Measurements from ENCODE around the gene GATA1. TPM values are rescaled to one million over a fixed set of nuclear protein-coding genes. Genes with fewer than 3 reads are reported as not detected.
A peak's percentile ranks its signal among the peaks of the same experiment; 100 is the strongest.

The GATA1 gene
- total RNA-seq (0.57 TPM), polyA plus RNA-seq (0.14 TPM)
- long read RNA-seq, donor 1 = 0 reads
- long read RNA-seq, donor 2, partial matches to known transcripts = 0 of 2 reads
- long read RNA-seq, donor 2, other reads (novel, unspliced or antisense) = 0 of 2 reads
- long read RNA-seq, donor 3, partial matches to known transcripts = 0 of 2 reads
- long read RNA-seq, donor 3, other reads (novel, unspliced or antisense) = 0 of 2 reads
- long read RNA-seq, donor 4 = 0 reads
- long read RNA-seq, donor 5 = 0 reads
- long read RNA-seq, donor 6 = 0 reads
- long read RNA-seq, donor 7 = 0 reads
- long read RNA-seq, donor 8, partial matches to known transcripts = 0 of 1 reads
- long read RNA-seq, donor 8, other reads (novel, unspliced or antisense) = 0 of 1 reads
- long read RNA-seq, donor 9 = 0 reads
- long read RNA-seq, donor 10 = 0 reads

GRCh38 chrX:48786341-48786800 is at the start of gene GATA1:
Gene GATA1 (plus strand): TSS chrX:48786590. CDS start chrX:48791110, 4,520 bp downstream.
- peaks cover 0 to 7% of the 10 kb centered on the region in 2 donors for H3K4me1 ChIP-seq (ENCODE audit: control insufficient read depth in 2 of 2, insufficient read depth in 2 of 2, low read length in 2 of 2)
- DNase-seq (ENCODE audit: low read depth in 6 of 9, low spot score in 9 of 9) = no peak
- H3K27ac ChIP-seq (ENCODE audit: low read depth in 1 of 2, low read length in 1 of 2) = no peak within 1 kb of the TSS
- no peak within 1 kb of the TSS for H3K4me3 ChIP-seq (ENCODE audit: low read length in 2 of 2)
- no peaks in the 10 kb centered on the region for H3K36me3 ChIP-seq (ENCODE audit: control insufficient read depth in 2 of 2, insufficient read depth in 2 of 2, low read length in 1 of 2)
- 93% methylated on average over 7 of the region's 7 CpGs for WGBS
- H3K9me3 ChIP-seq (ENCODE audit: control insufficient read depth in 2 of 2, insufficient read depth in 1 of 2, low read length in 1 of 2) = no peaks in the 10 kb centered on the region
- H3K27me3 ChIP-seq (ENCODE audit: control insufficient read depth in 2 of 2, insufficient read depth in 1 of 2, low read length in 1 of 2) = no peaks in the 10 kb centered on the region

GRCh38 chrX:48736878-48737212 is 49.5 kb upstream of the GATA1 start:
- Histone ChIP-seq H3K36me3 (ENCODE audit: control insufficient read depth in 2 of 2, insufficient read depth in 2 of 2, low read length in 1 of 2) (no peaks in the 10 kb centered on the region), H3K9me3 (ENCODE audit: control insufficient read depth in 2 of 2, insufficient read depth in 1 of 2, low read length in 1 of 2) (no peaks in the 10 kb centered on the region), H3K4me3 (ENCODE audit: low read length in 2 of 2) (peak overlapping the region; percentile 21 to 71), H3K27me3 (ENCODE audit: control insufficient read depth in 2 of 2, insufficient read depth in 1 of 2, low read length in 1 of 2) (no peaks in the 10 kb centered on the region), H3K4me1 (ENCODE audit: control insufficient read depth in 2 of 2, insufficient read depth in 2 of 2, low read length in 2 of 2) (peaks cover 6 to 15% of the 10 kb centered on the region in 2 donors), H3K27ac (ENCODE audit: low read depth in 1 of 2, low read length in 1 of 2) (peak overlapping the region; percentile 14 to 65)
- DNase-seq (ENCODE audit: low read depth in 6 of 9, low spot score in 9 of 9) = no peak
- 9% methylated on average over 10 of the region's 10 CpGs for WGBS

- peak overlapping the region; percentile 71 for H3K4me3 ChIP-seq (ENCODE audit: low read length in 2 of 2)
- H3K4me1 ChIP-seq (ENCODE audit: control insufficient read depth in 2 of 2, insufficient read depth in 2 of 2, low read length in 2 of 2) = peaks cover 6 to 15% of the 10 kb centered on the region in 2 donors
- no peaks in the 10 kb centered on the region for H3K36me3 ChIP-seq (ENCODE audit: control insufficient read depth in 2 of 2, insufficient read depth in 2 of 2, low read length in 1 of 2)
- WGBS = under 1% methylated on average over 48 of the region's 48 CpGs
- H3K27me3 ChIP-seq (ENCODE audit: control insufficient read depth in 2 of 2, insufficient read depth in 1 of 2, low read length in 1 of 2) = no peaks in the 10 kb centered on the region
- peak; percentile 78 to 97 (median 92) for DNase-seq (ENCODE audit: low read depth in 6 of 9, low spot score in 9 of 9)
- peak overlapping the region; percentile 94 for H3K27ac ChIP-seq (ENCODE audit: low read depth in 1 of 2, low read length in 1 of 2)
- H3K9me3 ChIP-seq (ENCODE audit: control insufficient read depth in 2 of 2, insufficient read depth in 1 of 2, low read length in 1 of 2) = no peaks in the 10 kb centered on the region
Observed at GRCh38 chrX:48737213-48737938, 49.0 kb upstream of the GATA1 start.

GRCh38 chrX:48737940-48738339 is 48.5 kb upstream of the GATA1 start:
- H3K27me3 ChIP-seq (ENCODE audit: control insufficient read depth in 2 of 2, insufficient read depth in 1 of 2, low read length in 1 of 2) = no peaks in the 10 kb centered on the region
- WGBS = 67% methylated on average over 7 of the region's 7 CpGs
- H3K36me3 ChIP-seq (ENCODE audit: control insufficient read depth in 2 of 2, insufficient read depth in 2 of 2, low read length in 1 of 2) = no peaks in the 10 kb centered on the region
- DNase-seq (ENCODE audit: low read depth in 6 of 9, low spot score in 9 of 9) = no peak
- H3K27ac ChIP-seq (ENCODE audit: low read depth in 1 of 2, low read length in 1 of 2) = peak overlapping the region; percentile 94
- H3K4me1 ChIP-seq (ENCODE audit: control insufficient read depth in 2 of 2, insufficient read depth in 2 of 2, low read length in 2 of 2) = peaks cover 6 to 15% of the 10 kb centered on the region in 2 donors
- H3K4me3 ChIP-seq (ENCODE audit: low read length in 2 of 2) = peak overlapping the region; percentile 71
- H3K9me3 ChIP-seq (ENCODE audit: control insufficient read depth in 2 of 2, insufficient read depth in 1 of 2, low read length in 1 of 2) = no peaks in the 10 kb centered on the region

GRCh38 chrX:48741834-48742233 is 44.6 kb upstream of the GATA1 start:
- Histone ChIP-seq H3K9me3 (ENCODE audit: control insufficient read depth in 2 of 2, insufficient read depth in 1 of 2, low read length in 1 of 2) (no peaks in the 10 kb centered on the region), H3K4me1 (ENCODE audit: control insufficient read depth in 2 of 2, insufficient read depth in 2 of 2, low read length in 2 of 2) (peaks cover 4 to 7% of the 10 kb centered on the region in 2 donors), H3K36me3 (ENCODE audit: control insufficient read depth in 2 of 2, insufficient read depth in 2 of 2, low read length in 1 of 2) (no peaks in the 10 kb centered on the region), H3K27me3 (ENCODE audit: control insufficient read depth in 2 of 2, insufficient read depth in 1 of 2, low read length in 1 of 2) (no peaks in the 10 kb centered on the region), H3K27ac (ENCODE audit: low read depth in 1 of 2, low read length in 1 of 2) (no peak overlapping the region), H3K4me3 (ENCODE audit: low read length in 2 of 2) (no peak overlapping the region)
- WGBS = 99% methylated on average over 8 of the region's 8 CpGs
- DNase-seq (ENCODE audit: low read depth in 6 of 9, low spot score in 9 of 9) = no peak

GRCh38 chrX:48745222-48745621 is 41.2 kb upstream of the GATA1 start:
- Histone ChIP-seq H3K36me3 (ENCODE audit: control insufficient read depth in 2 of 2, insufficient read depth in 2 of 2, low read length in 1 of 2) (no peaks in the 10 kb centered on the region), H3K4me1 (ENCODE audit: control insufficient read depth in 2 of 2, insufficient read depth in 2 of 2, low read length in 2 of 2) (no peaks in the 10 kb centered on the region), H3K27me3 (ENCODE audit: control insufficient read depth in 2 of 2, insufficient read depth in 1 of 2, low read length in 1 of 2) (no peaks in the 10 kb centered on the region), H3K9me3 (ENCODE audit: control insufficient read depth in 2 of 2, insufficient read depth in 1 of 2, low read length in 1 of 2) (no peaks in the 10 kb centered on the region), H3K27ac (ENCODE audit: low read depth in 1 of 2, low read length in 1 of 2) (no peak overlapping the region), H3K4me3 (ENCODE audit: low read length in 2 of 2) (no peak overlapping the region)
- 96% methylated on average over 4 of the region's 4 CpGs for WGBS
- DNase-seq (ENCODE audit: low read depth in 6 of 9, low spot score in 9 of 9) = no peak

- Histone ChIP-seq H3K4me3 (ENCODE audit: low read length in 2 of 2) (no peak overlapping the region), H3K27me3 (ENCODE audit: control insufficient read depth in 2 of 2, insufficient read depth in 1 of 2, low read length in 1 of 2) (no peaks in the 10 kb centered on the region), H3K4me1 (ENCODE audit: control insufficient read depth in 2 of 2, insufficient read depth in 2 of 2, low read length in 2 of 2) (no peaks in the 10 kb centered on the region), H3K9me3 (ENCODE audit: control insufficient read depth in 2 of 2, insufficient read depth in 1 of 2, low read length in 1 of 2) (no peaks in the 10 kb centered on the region), H3K36me3 (ENCODE audit: control insufficient read depth in 2 of 2, insufficient read depth in 2 of 2, low read length in 1 of 2) (no peaks in the 10 kb centered on the region), H3K27ac (ENCODE audit: low read depth in 1 of 2, low read length in 1 of 2) (no peak overlapping the region)
- 90% methylated on average over 8 of the region's 8 CpGs for WGBS
- DNase-seq (ENCODE audit: low read depth in 6 of 9, low spot score in 9 of 9) = no peak
Observed at GRCh38 chrX:48747415-48748016, 38.9 kb upstream of the GATA1 start.

GRCh38 chrX:48749182-48749581 is 37.2 kb upstream of the GATA1 start:
- DNase-seq (ENCODE audit: low read depth in 6 of 9, low spot score in 9 of 9) = no peak
- 95% methylated on average over 5 of the region's 5 CpGs for WGBS
- no peak overlapping the region for H3K27ac ChIP-seq (ENCODE audit: low read depth in 1 of 2, low read length in 1 of 2)
- no peaks in the 10 kb centered on the region for H3K27me3 ChIP-seq (ENCODE audit: control insufficient read depth in 2 of 2, insufficient read depth in 1 of 2, low read length in 1 of 2)
- no peaks in the 10 kb centered on the region for H3K4me1 ChIP-seq (ENCODE audit: control insufficient read depth in 2 of 2, insufficient read depth in 2 of 2, low read length in 2 of 2)
- no peaks in the 10 kb centered on the region for H3K36me3 ChIP-seq (ENCODE audit: control insufficient read depth in 2 of 2, insufficient read depth in 2 of 2, low read length in 1 of 2)
- H3K9me3 ChIP-seq (ENCODE audit: control insufficient read depth in 2 of 2, insufficient read depth in 1 of 2, low read length in 1 of 2) = no peaks in the 10 kb centered on the region
- no peak overlapping the region for H3K4me3 ChIP-seq (ENCODE audit: low read length in 2 of 2)

- 91% methylated on average over 3 of the region's 3 CpGs for WGBS
- DNase-seq (ENCODE audit: low read depth in 6 of 9, low spot score in 9 of 9) = no peak
Observed at GRCh38 chrX:48751343-48751742, 35.0 kb upstream of the GATA1 start.

More at GRCh38 chrX:48751343-48751742, 35.0 kb upstream of the GATA1 start:
- no peak overlapping the region for H3K4me3 ChIP-seq (ENCODE audit: low read length in 2 of 2)
- no peaks in the 10 kb centered on the region for H3K9me3 ChIP-seq (ENCODE audit: control insufficient read depth in 2 of 2, insufficient read depth in 1 of 2, low read length in 1 of 2)
- no peaks in the 10 kb centered on the region for H3K27me3 ChIP-seq (ENCODE audit: control insufficient read depth in 2 of 2, insufficient read depth in 1 of 2, low read length in 1 of 2)
- no peaks in the 10 kb centered on the region for H3K36me3 ChIP-seq (ENCODE audit: control insufficient read depth in 2 of 2, insufficient read depth in 2 of 2, low read length in 1 of 2)
- H3K27ac ChIP-seq (ENCODE audit: low read depth in 1 of 2, low read length in 1 of 2) = no peak overlapping the region
- H3K4me1 ChIP-seq (ENCODE audit: control insufficient read depth in 2 of 2, insufficient read depth in 2 of 2, low read length in 2 of 2) = no peaks in the 10 kb centered on the region

Measured in thymus (tissue), 14 donors.